IMR-90 (cell line): Measurements from ENCODE around the gene RAD51B.

Source experiments
- CTCF ChIP-seq: conservative IDR thresholded peaks from 2 replicates; pipeline ENCODE4 v1.5.1; 2012; ENCODE audit warnings: mild to moderate bottlenecking, low read depth, low read length, improper control_type of control experiment
- MAZ ChIP-seq: IDR thresholded peaks from 2 replicates; pipeline ENCODE4 v1.6.1; 2012; ENCODE audit warnings: low read depth, mild to moderate bottlenecking, low read length, improper control_type of control experiment, moderate library complexity, borderline replicate concordance
- NFE2L2 ChIP-seq: fragments of 150-350 bp; IDR thresholded peaks from 2 replicates; pipeline ENCODE4 v1.6.1; 2016; ENCODE audit warnings: low read depth, mild to moderate bottlenecking, low read length
- POLR2A ChIP-seq: IDR thresholded peaks from 2 replicates; pipeline ENCODE4 v1.6.1; 2012; ENCODE audit warnings: mild to moderate bottlenecking, low read depth, low read length
- SMC3 ChIP-seq: fragments of 150-350 bp; IDR thresholded peaks from 2 replicates; pipeline ENCODE4 v1.6.1; 2016; ENCODE audit warnings: low read depth, mild to moderate bottlenecking, antibody characterized with exemption, low read length, moderate library complexity
- USF2 ChIP-seq: fragments of 150-350 bp; IDR thresholded peaks from 2 replicates; pipeline ENCODE4 v1.6.1; 2017; ENCODE audit warnings: mild to moderate bottlenecking, antibody characterized with exemption, low read length, low read depth

GRCh38 chr14:68198713-68199495, 379.3 kb downstream of the RAD51B start:
- TF ChIP-seq MAZ (no peak), NFE2L2 (no peak), SMC3 (no peak), POLR2A (no peak), USF2 (no peak), CTCF (no peak)
